Mononuclear cell (primary cell): ENCODE measurements around the gene DSTYK. TPM values are rescaled to one million over a fixed set of nuclear protein-coding genes. Genes with fewer than 3 reads are reported as not detected.

ENCODE experiments used
- H3K27me3 ChIP-seq: 2 replicates; pipeline ENCODE4 v1.6.0; 2011; ENCODE audit warnings: low read length, control low read depth; ENCODE audit not compliant: insufficient read depth
- H3K4me1 ChIP-seq: 2 replicates; pipeline ENCODE4 v1.5.1; 2011; ENCODE audit warnings: mild to moderate bottlenecking, low read length, control low read depth; ENCODE audit not compliant: insufficient read depth
- H3K4me3 ChIP-seq: 2 replicates; pipeline ENCODE4 v1.5.1; 2011; ENCODE audit warnings: mild to moderate bottlenecking, low read length, moderate library complexity
- H3K9me3 ChIP-seq: 2 replicates; pipeline ENCODE4 v1.5.1; 2011; ENCODE audit warnings: low read depth, mild to moderate bottlenecking, control low read depth, low read length
- total RNA-seq: library from RNA; depleted of rRNA; stranded (reverse); fragments of >200 nt; gene quantifications from one replicate; pipeline ENCODE4 v1.2.3, GENCODE V29; 2012

Gene DSTYK
- total RNA-seq, 1 donor, result 16.3 TPM

DNA sequence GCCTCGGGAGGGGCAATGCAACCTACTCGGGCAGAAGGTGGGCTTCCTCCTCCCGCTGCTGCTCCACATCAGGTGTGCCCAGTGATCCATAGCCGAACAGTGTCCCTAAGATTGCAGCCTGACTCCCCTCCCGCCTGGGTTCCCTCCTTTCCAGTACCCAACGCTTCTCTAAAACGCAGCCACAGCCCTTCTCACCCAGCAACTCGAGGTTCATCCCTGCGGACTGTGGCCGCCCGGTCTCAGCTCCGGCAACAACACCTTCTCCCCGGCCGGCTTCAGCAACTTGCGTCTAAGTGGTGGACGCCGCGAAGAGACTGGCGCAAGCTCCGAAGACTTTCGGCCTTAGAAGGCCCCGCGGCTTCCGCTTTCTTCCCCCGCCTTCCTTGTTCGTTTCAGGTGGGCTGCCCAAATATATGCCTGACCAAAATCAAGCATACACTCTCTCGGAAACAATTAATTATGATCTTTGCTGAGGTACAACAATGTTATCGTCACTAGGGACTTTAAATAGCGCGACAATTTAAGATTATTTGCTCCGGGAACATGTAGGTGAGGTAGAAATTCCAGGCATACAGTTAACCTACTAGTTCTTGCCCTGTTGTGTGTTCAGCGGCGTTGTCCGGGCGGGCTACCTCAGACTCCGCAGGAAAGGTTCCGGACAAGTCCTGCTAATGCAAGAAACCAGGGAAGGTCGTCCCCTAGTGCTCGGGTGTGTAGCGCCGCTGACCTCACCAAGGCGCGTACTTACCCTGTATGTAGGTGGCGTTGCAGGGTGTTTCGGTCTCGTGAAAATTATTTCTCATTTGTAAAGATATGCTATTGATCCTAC is 89.6 kb downstream of the DSTYK start, which contains the start of gene RBBP5:
Gene RBBP5 (minus strand): TSS at position 319 of the 829 bp plus-strand sequence. CDS start 105 bp downstream, at position 214.
- Histone ChIP-seq H3K9me3 (no peaks in the 10 kb centered on the region), H3K4me3 (peak within 1 kb of the TSS; percentile 88)

DNA sequence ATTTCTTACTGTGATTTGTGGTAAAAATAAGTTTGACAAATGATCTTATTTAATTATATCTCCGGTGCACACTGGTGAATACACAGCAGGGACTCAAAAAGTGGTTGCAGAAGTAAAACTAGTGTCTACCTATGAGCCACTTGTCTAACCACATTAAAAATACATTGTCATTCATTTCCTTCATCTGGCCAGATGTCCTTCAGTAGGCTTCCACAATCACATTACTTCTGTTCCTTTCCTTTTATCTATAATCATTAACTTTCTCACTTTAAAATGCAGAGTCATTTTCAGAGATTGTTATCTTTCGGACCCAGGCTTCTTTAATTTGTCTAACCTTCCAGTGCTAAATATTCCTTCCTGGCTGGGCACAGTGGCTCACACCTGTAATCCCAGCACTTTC is 92.8 kb downstream of the DSTYK start:
- Histone ChIP-seq H3K9me3 (no peaks in the 10 kb centered on the region), H3K4me3 (no peak overlapping the region), H3K27me3 (no peaks in the 10 kb centered on the region), H3K4me1 (peaks cover 36% of the 10 kb centered on the region)

More for the DNA sequence above, 89.6 kb downstream of the DSTYK start, which contains the start of gene RBBP5:
- H3K27me3 ChIP-seq, result no peaks in the 10 kb centered on the region
- peaks cover 40% of the 10 kb centered on the region for H3K4me1 ChIP-seq

DNA sequence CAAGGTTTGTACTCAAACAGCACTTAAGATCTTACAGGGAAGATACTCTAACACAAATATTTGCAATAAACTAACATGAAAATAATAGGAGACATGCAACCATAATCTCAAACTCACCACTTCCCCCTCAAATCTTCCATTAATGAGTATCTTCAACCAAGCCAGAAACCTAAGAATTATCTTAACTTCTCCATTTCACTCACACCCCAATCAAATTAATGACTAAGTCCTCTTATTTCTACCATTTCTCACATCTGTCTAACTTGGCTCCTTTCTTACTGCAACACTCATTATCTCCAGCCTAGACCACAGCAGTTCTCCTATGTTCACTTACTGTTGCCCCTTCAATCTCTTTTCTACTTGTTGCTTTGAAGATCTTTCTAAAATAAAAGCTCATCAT is 100.1 kb downstream of the DSTYK start:
- Histone ChIP-seq H3K9me3 (no peaks in the 10 kb centered on the region), H3K4me1 (no peaks in the 10 kb centered on the region), H3K27me3 (no peaks in the 10 kb centered on the region), H3K4me3 (no peak overlapping the region)

DNA sequence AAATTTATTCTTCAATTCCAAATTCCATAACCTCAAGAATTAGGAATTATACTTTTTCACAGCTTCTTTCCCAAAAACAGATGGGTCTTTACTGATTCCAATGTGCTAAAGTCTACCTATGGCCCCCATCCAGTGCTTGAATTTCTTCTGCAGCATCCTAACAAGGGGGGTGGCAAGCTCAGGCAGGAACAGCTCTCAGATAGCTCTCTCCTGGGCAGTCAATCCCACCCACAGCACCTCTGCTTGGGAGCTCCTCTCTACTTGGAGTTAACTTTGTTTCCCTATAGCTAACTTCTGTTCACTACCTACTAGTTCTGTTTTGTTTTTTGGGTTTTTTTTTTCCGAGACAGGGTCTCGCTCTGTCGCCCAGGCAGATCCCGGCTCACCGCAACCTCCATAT is 101.8 kb downstream of the DSTYK start:
- no peak overlapping the region for H3K4me3 ChIP-seq
- H3K9me3 ChIP-seq, result no peaks in the 10 kb centered on the region
- no peaks in the 10 kb centered on the region for H3K27me3 ChIP-seq
- H3K4me1 ChIP-seq, result no peaks in the 10 kb centered on the region

DNA sequence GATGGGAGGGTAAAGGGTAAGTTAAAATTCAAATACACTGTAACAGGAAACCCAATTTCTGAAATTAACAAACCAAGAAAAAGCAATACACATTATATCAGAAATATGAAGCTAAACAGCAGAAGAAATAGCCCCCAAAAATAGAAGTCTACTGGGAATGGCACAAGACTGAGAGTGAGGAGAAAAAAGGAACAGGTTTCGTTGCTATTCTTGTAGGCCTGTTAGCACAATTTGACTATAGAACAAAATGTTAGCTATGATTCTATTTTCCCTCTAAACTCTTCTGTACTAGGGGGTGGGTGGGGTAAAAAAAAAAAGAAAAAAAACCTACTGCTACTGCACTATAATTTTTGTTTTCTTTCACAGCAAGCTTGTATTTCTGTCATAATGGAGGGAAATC is 102.2 kb downstream of the DSTYK start:
- Histone ChIP-seq H3K9me3 (no peaks in the 10 kb centered on the region), H3K4me3 (no peak overlapping the region)

DNA sequence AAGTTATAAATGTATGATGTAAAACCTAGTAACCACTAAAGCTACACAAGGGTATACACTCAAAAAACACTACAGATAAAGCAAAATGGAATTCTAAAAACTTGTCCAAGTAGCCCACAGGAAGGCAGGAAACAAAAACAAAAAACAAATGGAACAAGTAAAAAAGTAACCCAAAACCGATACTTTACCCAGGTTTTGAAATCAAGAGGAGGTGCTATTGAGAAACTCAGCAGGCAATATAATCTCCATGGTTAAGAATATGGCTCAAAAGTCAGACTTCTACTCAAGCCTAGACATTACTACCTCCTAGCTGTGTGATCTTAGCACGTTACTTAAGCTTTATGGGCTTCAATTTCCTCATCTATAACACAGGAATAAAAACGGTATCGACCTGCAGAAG is 103.0 kb downstream of the DSTYK start:
- no peaks in the 10 kb centered on the region for H3K27me3 ChIP-seq
- no peaks in the 10 kb centered on the region for H3K4me1 ChIP-seq
- no peak overlapping the region for H3K4me3 ChIP-seq
- H3K9me3 ChIP-seq, result no peaks in the 10 kb centered on the region

More for the DNA sequence above, 102.2 kb downstream of the DSTYK start:
- H3K4me1 ChIP-seq, result no peaks in the 10 kb centered on the region
- H3K27me3 ChIP-seq, result no peaks in the 10 kb centered on the region

DNA sequence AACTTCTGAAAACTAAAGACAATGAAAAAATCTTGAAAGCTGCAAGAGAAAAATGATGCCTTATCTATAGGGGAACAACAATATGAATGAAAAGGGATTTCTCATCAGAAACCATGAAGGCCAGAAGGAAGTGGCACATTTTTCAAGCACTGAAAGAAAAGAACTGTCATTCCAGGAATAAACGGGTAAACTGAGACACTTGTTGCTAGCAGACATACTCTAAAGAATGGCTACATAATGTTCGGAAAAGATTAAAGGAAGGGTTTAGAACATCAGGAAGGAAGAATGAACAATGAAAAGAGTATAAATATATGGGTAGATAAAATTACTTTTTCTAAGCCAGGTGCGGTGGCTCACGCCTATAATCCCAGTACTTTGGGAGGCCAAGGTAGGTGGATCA is 104.2 kb downstream of the DSTYK start:
- no peaks in the 10 kb centered on the region for H3K9me3 ChIP-seq

DNA sequence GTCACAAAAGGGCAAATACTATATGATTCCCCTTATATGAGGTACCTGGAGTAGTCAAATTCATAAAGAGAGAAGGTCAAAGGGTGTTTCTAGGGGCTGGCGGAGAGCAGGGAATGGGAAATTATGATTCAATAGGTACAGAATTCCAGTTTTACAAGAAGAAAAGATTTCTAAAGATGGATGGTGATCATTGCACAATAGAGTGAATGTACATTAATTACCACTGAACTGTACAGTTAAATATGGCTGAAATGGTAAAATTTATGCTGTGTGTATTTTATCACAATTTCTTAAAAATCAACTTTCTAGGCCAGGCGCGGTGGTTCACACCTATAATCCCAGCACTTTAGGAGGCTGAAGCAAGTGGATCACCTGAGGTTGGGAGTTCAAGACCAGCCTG is 109.1 kb downstream of the DSTYK start:
- no peaks in the 10 kb centered on the region for H3K9me3 ChIP-seq
- H3K4me3 ChIP-seq, result no peak overlapping the region
- H3K4me1 ChIP-seq, result no peaks in the 10 kb centered on the region
- H3K27me3 ChIP-seq, result no peaks in the 10 kb centered on the region

More for the DNA sequence above, 104.2 kb downstream of the DSTYK start:
- H3K4me1 ChIP-seq, result no peaks in the 10 kb centered on the region
- no peaks in the 10 kb centered on the region for H3K27me3 ChIP-seq
- H3K4me3 ChIP-seq, result no peak overlapping the region

DNA sequence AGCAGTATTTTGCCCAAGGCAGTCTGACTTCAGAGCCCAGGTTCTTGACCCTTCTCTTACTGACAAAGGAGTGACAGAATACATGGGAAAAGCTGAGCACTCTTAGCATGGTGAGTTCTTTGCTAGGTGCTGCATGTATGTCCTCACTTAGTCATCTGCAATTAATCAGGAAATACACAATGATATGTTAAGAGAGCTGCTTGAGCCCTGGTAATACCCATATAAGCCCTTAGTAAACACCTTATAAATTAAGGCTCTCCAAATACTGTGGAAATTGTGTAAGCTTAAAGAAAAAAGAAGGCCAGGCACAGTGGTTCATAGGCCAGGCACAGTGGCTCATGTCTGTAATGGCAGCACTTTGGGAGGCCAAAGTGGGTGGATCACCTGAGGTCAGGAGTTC is 113.3 kb downstream of the DSTYK start:
- Histone ChIP-seq H3K9me3 (no peaks in the 10 kb centered on the region), H3K4me3 (no peak overlapping the region), H3K27me3 (no peaks in the 10 kb centered on the region), H3K4me1 (no peaks in the 10 kb centered on the region)

DNA sequence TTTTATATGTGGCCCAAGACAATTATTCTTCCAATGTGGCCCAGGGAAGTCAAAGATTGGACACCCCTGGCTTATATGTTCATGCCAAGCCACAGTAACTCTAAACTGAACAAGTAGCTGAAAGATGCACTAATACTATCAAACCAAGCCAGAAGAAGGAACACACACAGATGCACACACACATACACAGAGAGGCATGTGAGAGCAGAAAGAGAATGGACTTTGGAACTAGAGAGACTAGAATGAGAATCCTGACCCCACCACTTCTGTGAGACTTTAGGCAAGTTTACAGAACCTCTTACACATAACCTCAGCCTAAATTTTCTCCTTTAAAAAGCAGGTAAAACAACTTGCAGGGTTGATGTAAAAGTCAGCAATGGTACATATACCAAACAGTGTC is 116.1 kb downstream of the DSTYK start:
- Histone ChIP-seq H3K9me3 (no peaks in the 10 kb centered on the region), H3K4me1 (no peaks in the 10 kb centered on the region), H3K27me3 (no peaks in the 10 kb centered on the region), H3K4me3 (no peak overlapping the region)

Other genes starting within 250 kb of the DSTYK start
- 0.21 TPM for gene CNTN2, start 168.5 kb downstream of the DSTYK start, total RNA-seq
- 0.63 TPM for gene TMEM81, start 127.2 kb downstream of the DSTYK start, total RNA-seq
- gene RBBP5, start 89.7 kb downstream of the DSTYK start, total RNA-seq, result 17.2 TPM
- gene TMCC2, start 16.2 kb upstream of the DSTYK start, total RNA-seq, result 4.3 TPM
- 34.2 TPM for gene NUAK2, start 110.0 kb upstream of the DSTYK start, total RNA-seq
- 0.21 TPM for gene KLHDC8A, start 145.2 kb upstream of the DSTYK start, total RNA-seq
- 0.31 TPM for gene LEMD1, start 210.4 kb upstream of the DSTYK start, total RNA-seq
- gene BLACAT1, start 244.3 kb upstream of the DSTYK start, total RNA-seq, result not detected